HepG2 (cell line): ENCODE measurements around the gene DHH. TPM values are rescaled to one million over a fixed set of nuclear protein-coding genes. Genes with fewer than 3 reads are reported as not detected.
A peak's percentile ranks its signal among the peaks of the same experiment; 100 is the strongest.

ENCODE experiments used
- DNMT3B ChIP-seq: conservative IDR thresholded peaks from 2 replicates; pipeline ENCODE4 v1.6.1; 2016; ENCODE audit warnings: missing biosample characterization, control low read depth
- JDP2 ChIP-seq: sonication (generic); formaldehyde crosslinking; IDR thresholded peaks from 2 replicates; pipeline ENCODE4 v1.8.1; 2022; ENCODE audit warnings: missing genetic modification reagents, borderline replicate concordance
- KLF9 ChIP-seq: IDR thresholded peaks from 2 replicates; pipeline ENCODE4 v1.6.1; 2016; ENCODE audit warnings: low read depth
- NFYB ChIP-seq: sonication (generic); formaldehyde crosslinking; IDR thresholded peaks from 2 replicates; pipeline ENCODE4 v1.4.0; 2020; ENCODE audit warnings: missing genetic modification reagents
- SIN3A ChIP-seq: IDR thresholded peaks from 2 replicates; pipeline ENCODE4 v1.6.1; 2011; ENCODE audit warnings: low read depth, mild to moderate bottlenecking, control low read depth, low read length, borderline replicate concordance
- SP2 ChIP-seq: sonication (generic); formaldehyde crosslinking; IDR thresholded peaks from 2 replicates; pipeline ENCODE4 v1.5.1; 2020; ENCODE audit warnings: mild to moderate bottlenecking, missing genetic modification reagents
- ZNF616 ChIP-seq: sonication (generic); formaldehyde crosslinking; IDR thresholded peaks from 2 replicates; pipeline ENCODE4 v1.5.0; 2020; ENCODE audit warnings: low read depth, mild to moderate bottlenecking, missing genetic modification reagents
- ZNF879 ChIP-seq: sonication (generic); formaldehyde crosslinking; IDR thresholded peaks from 2 replicates; pipeline ENCODE4 v1.8.1; 2023; ENCODE audit warnings: missing genetic modification reagents
- polyA plus RNA-seq, 8 experiments: library from polyadenylated mRNA; depleted of rRNA in 3 of 8; stranded (reverse) in 7 of 8; unstranded in 1 of 8; fragments of >200 nt; fragmentation: Illumina TruSeq in 4 of 8; extraction: Trizol in 4 of 8; gene quantifications; 2 replicates each; pipeline versions ENCODE4 v1.2.1 to v1.2.3, GENCODE V29; 2011 to 2016; ENCODE audit warnings: low read depth in 4 of 8, missing spikeins in 1 of 8, mixed read lengths in 1 of 8; ENCODE audit not compliant: insufficient read depth in 1 of 8
- total RNA-seq, 5 experiments: library from RNA; depleted of rRNA; stranded (reverse); fragments of >200 nt; fragmentation: Illumina TruSeq; extraction: Trizol; gene quantifications; 2 replicates each; pipeline ENCODE4 v1.2.3, GENCODE V29; 2016; ENCODE audit warnings: low read depth in 1 of 5
- TF ChIP-seq, protein P1 (sequence below): sonication (generic); formaldehyde crosslinking; IDR thresholded peaks from 2 replicates; pipeline ENCODE4 v1.4.0; 2020; ENCODE audit warnings: missing genetic modification reagents
- TF ChIP-seq, protein P2 (sequence below): sonication (generic); formaldehyde crosslinking; IDR thresholded peaks from 2 replicates; pipeline ENCODE4 v1.5.0; 2020; ENCODE audit warnings: mild to moderate bottlenecking, missing genetic modification reagents, borderline replicate concordance
- TF ChIP-seq, protein P3 (sequence below): sonication (generic); formaldehyde crosslinking; IDR thresholded peaks from 2 replicates; pipeline ENCODE4 v1.5.1; 2020; ENCODE audit warnings: mild to moderate bottlenecking, missing genetic modification reagents, moderate library complexity
- TF ChIP-seq, protein P4 (sequence below): sonication (generic); formaldehyde crosslinking; IDR thresholded peaks from 2 replicates; pipeline ENCODE4 v1.9.0; 2022; ENCODE audit warnings: missing genetic modification reagents, mild to moderate bottlenecking, borderline replicate concordance

DHH gene
- total and polyA plus RNA-seq, 2 of the 13 experiments (the other 11 are each of a cell fraction or from before 2014, with no cell fraction given), result not detected

DNA sequence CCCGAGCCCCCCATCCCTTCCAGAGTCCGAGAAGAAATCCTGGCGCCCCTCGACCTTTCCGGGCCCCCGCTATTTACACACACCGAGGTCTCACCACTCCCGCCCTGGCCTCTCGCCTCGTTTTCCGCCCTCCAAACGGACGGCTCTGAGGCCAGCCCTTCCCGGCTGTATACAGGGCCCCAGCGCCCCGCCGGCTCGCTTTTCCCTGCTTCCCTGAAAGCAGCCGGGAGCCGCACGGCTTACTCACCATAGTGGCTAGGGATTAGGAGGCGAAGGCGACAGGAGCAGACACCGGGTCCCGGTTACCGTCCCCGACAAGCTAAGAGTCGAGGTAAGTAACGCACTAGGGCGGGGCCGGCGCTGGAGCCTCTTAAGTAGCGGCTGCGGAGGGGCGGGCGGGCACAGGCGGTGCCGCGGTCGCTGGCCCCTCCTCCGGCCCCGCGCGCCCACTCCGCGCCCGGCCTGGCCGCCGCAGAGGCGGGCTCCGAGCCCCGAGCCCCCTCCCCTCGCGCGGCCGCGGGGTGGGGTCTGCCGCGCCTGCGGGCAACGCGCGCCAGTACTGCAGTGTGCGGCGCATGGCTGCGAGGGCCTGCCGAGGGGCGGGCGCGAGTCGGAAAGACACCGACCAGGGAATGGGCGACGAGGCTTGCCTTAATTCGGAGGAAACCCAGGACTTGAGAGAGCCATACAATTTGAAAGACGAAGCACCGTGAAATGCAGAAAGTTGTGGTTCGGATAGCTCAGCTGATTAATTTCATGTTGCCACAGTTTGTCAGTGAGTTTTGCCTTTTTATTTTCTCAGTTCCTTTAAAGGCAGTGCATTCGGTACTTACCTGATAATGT, 36.7 kb upstream of the DHH start, which contains the start of gene TUBA1B (continued):
- TF ChIP-seq DNMT3B (CRISPR knock-in tag) (no peak), JDP2 (CRISPR knock-in tag) (no peak; the same call in 1 of the 2 replicates), ZNF879 (CRISPR knock-in tag) (no peak; the same call in none of the 2 replicates), SIN3A (no peak), NFYB (no peak), KLF9 (CRISPR knock-in tag) (no peak), ZNF616 (peak; percentile 94), SP2 (peak; percentile 60)
- TF ChIP-seq, protein P1, sequence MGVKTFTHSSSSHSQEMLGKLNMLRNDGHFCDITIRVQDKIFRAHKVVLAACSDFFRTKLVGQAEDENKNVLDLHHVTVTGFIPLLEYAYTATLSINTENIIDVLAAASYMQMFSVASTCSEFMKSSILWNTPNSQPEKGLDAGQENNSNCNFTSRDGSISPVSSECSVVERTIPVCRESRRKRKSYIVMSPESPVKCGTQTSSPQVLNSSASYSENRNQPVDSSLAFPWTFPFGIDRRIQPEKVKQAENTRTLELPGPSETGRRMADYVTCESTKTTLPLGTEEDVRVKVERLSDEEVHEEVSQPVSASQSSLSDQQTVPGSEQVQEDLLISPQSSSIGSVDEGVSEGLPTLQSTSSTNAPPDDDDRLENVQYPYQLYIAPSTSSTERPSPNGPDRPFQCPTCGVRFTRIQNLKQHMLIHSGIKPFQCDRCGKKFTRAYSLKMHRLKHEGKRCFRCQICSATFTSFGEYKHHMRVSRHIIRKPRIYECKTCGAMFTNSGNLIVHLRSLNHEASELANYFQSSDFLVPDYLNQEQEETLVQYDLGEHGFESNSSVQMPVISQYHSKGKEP (CRISPR knock-in tag), result no peak
- TF ChIP-seq, protein P2, sequence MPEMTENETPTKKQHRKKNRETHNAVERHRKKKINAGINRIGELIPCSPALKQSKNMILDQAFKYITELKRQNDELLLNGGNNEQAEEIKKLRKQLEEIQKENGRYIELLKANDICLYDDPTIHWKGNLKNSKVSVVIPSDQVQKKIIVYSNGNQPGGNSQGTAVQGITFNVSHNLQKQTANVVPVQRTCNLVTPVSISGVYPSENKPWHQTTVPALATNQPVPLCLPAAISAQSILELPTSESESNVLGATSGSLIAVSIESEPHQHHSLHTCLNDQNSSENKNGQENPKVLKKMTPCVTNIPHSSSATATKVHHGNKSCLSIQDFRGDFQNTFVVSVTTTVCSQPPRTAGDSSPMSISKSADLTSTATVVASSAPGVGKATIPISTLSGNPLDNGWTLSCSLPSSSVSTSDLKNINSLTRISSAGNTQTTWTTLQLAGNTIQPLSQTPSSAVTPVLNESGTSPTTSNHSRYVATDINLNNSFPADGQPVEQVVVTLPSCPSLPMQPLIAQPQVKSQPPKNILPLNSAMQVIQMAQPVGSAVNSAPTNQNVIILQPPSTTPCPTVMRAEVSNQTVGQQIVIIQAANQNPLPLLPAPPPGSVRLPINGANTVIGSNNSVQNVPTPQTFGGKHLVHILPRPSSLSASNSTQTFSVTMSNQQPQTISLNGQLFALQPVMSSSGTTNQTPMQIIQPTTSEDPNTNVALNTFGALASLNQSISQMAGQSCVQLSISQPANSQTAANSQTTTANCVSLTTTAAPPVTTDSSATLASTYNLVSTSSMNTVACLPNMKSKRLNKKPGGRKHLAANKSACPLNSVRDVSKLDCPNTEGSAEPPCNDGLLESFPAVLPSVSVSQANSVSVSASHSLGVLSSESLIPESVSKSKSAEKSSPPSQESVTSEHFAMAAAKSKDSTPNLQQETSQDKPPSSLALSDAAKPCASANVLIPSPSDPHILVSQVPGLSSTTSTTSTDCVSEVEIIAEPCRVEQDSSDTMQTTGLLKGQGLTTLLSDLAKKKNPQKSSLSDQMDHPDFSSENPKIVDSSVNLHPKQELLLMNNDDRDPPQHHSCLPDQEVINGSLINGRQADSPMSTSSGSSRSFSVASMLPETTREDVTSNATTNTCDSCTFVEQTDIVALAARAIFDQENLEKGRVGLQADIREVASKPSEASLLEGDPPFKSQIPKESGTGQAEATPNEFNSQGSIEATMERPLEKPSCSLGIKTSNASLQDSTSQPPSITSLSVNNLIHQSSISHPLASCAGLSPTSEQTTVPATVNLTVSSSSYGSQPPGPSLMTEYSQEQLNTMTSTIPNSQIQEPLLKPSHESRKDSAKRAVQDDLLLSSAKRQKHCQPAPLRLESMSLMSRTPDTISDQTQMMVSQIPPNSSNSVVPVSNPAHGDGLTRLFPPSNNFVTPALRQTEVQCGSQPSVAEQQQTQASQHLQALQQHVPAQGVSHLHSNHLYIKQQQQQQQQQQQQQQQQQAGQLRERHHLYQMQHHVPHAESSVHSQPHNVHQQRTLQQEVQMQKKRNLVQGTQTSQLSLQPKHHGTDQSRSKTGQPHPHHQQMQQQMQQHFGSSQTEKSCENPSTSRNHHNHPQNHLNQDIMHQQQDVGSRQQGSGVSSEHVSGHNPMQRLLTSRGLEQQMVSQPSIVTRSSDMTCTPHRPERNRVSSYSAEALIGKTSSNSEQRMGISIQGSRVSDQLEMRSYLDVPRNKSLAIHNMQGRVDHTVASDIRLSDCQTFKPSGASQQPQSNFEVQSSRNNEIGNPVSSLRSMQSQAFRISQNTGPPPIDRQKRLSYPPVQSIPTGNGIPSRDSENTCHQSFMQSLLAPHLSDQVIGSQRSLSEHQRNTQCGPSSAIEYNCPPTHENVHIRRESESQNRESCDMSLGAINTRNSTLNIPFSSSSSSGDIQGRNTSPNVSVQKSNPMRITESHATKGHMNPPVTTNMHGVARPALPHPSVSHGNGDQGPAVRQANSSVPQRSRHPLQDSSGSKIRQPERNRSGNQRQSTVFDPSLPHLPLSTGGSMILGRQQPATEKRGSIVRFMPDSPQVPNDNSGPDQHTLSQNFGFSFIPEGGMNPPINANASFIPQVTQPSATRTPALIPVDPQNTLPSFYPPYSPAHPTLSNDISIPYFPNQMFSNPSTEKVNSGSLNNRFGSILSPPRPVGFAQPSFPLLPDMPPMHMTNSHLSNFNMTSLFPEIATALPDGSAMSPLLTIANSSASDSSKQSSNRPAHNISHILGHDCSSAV, result no peak
- TF ChIP-seq, protein P3, sequence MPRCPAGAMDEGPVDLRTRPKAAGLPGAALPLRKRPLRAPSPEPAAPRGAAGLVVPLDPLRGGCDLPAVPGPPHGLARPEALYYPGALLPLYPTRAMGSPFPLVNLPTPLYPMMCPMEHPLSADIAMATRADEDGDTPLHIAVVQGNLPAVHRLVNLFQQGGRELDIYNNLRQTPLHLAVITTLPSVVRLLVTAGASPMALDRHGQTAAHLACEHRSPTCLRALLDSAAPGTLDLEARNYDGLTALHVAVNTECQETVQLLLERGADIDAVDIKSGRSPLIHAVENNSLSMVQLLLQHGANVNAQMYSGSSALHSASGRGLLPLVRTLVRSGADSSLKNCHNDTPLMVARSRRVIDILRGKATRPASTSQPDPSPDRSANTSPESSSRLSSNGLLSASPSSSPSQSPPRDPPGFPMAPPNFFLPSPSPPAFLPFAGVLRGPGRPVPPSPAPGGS (CRISPR knock-in tag), result peak; percentile 40
- TF ChIP-seq, protein P4, sequence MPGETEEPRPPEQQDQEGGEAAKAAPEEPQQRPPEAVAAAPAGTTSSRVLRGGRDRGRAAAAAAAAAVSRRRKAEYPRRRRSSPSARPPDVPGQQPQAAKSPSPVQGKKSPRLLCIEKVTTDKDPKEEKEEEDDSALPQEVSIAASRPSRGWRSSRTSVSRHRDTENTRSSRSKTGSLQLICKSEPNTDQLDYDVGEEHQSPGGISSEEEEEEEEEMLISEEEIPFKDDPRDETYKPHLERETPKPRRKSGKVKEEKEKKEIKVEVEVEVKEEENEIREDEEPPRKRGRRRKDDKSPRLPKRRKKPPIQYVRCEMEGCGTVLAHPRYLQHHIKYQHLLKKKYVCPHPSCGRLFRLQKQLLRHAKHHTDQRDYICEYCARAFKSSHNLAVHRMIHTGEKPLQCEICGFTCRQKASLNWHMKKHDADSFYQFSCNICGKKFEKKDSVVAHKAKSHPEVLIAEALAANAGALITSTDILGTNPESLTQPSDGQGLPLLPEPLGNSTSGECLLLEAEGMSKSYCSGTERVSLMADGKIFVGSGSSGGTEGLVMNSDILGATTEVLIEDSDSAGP, result no peak; the same call in 1 of the 2 replicates
